Thyroid gland (tissue), 4 donors: ENCODE measurements around the gene HHIPL1. TPM values are rescaled to one million over a fixed set of nuclear protein-coding genes. Genes with fewer than 3 reads are reported as not detected.

Experiments used
- DNase-seq, 2 donors: peaks; one replicate each; pipeline ENCODE4 v3.0.0-alpha.2; 2019
- H3K27ac ChIP-seq, 3 donors: fragments of 200-600 bp; sonication (generic); 1 replicate in 2 of 3; 2 replicates in 1 of 3; pipeline ENCODE4 v1.5.1; 2016 to 2019; ENCODE audit warnings: mild to moderate bottlenecking in 1 of 3, moderate library complexity in 1 of 3
- H3K27me3 ChIP-seq: fragments of 200-600 bp; sonication (generic); one replicate; pipeline ENCODE4 v1.5.1; 2019
- H3K36me3 ChIP-seq, 2 donors: fragments of 200-600 bp; sonication (generic); one replicate each; pipeline ENCODE4 v1.5.1; 2016 to 2019
- H3K4me1 ChIP-seq, 2 donors: fragments of 200-600 bp; sonication (generic); one replicate each; pipeline ENCODE4 v1.5.1; 2017 to 2019
- H3K4me3 ChIP-seq, 3 donors: fragments of 200-600 bp; sonication (generic); replicated peaks in 1 of 3; 1 replicate in 2 of 3; 2 replicates in 1 of 3; pipeline ENCODE4 v1.5.1; 2016; ENCODE audit warnings: mild to moderate bottlenecking in 1 of 3
- H3K9me3 ChIP-seq: fragments of 200-600 bp; sonication (generic); one replicate; pipeline ENCODE4 v1.5.1; 2017
- POLR2A ChIP-seq, 2 donors: fragments of 450-650 bp; IDR thresholded peaks; one replicate each; pipeline ENCODE4 v1.6.1; 2017; ENCODE audit warnings: antibody characterized with exemption in 2 of 2, mild to moderate bottlenecking in 2 of 2, moderate library complexity in 1 of 2
- WGBS, 2 donors: methylation state at CpG; one replicate each; pipeline ENCODE4 v1.1.5; 2017; 5-methylcytosine and 5-hydroxymethylcytosine counted together
- intact Hi-C: fragments of 100-400 bp; cut with DNase I; formaldehyde crosslinking; loops from one replicate; pipeline ENCODE4 v1.15.1; 2023
- total RNA-seq, 4 donors: library from RNA; depleted of rRNA; stranded (reverse); fragments of >200 nt; gene quantifications; one replicate each; pipeline ENCODE4 v1.2.3, GENCODE V29; 2016
- TF ChIP-seq, protein P1 (sequence below), 6 experiments: fragments of 200-600 bp in 3 of 6; fragments of 450-650 bp in 3 of 6; sonication (generic) in 3 of 6; IDR thresholded peaks; one replicate each; pipeline ENCODE4 v1.5.1; 2016 to 2019; ENCODE audit warnings: antibody characterized with exemption in 6 of 6, mild to moderate bottlenecking in 2 of 6, inconsistent platforms in 1 of 6, moderate library complexity in 1 of 6

Gene HHIPL1
- total RNA-seq, 4 donors from 2014 or later: 0.98 to 2.7 (median 1.1) TPM

DNA sequence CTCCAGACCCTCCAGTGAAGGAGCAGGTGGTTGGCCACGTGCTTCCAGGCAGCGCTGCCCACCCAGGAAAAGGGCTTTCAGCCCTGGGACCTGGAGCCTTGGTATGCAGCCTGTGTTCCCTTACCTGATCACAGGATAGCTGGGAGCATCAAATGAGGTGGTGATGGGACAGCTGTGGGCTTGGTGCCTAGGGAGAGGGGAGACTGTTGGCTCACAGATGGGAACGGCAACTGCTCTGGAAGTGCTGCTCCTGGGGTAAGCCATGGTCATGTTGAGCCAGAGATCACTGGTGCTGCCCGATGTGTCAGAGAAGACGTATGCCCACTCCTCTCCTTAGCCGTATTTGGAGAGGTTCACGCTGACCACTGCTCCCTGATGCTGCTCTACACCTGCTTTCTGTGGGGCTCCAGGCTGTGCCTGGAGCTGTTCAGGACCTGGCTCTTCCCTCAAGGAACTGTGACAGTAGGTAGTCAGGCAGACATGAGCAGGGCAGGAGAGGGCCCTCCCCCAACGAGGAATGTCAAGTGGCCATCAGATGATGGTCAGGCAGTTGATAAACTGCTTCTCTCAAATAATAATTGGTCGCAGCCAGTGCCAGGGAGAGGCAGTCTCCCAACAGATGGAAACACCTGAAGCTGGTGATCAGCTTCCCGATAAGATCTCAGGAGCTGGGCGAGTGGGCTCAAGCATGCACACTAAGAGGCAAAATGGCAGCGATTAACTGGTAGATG, 36.3 kb downstream of the HHIPL1 start:
- WGBS, 2 donors: 38 to 49% methylated on average over 4 to 9 of the region's 12 CpGs
- H3K4me3 ChIP-seq: no peak overlapping the region

DNA sequence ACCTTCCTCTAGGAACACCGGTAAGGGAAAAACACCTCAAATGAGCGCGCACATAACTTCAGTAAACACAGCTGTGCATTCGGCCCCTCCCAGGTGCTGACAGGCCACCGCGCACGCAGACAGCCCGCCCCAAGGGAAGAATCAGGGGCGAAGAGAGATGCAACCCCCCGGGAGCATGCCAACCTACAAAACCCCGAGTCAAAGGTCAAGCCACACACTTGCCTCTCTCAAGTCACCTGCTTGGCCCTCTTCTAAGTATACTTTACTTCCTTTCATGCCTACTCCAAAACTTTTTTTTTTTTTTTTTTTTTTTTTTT, 36.9 kb downstream of the HHIPL1 start:
- H3K27ac ChIP-seq: no peak overlapping the region
- no peaks in the 10 kb centered on the region for H3K9me3 ChIP-seq
- intact Hi-C loops: loop anchor here (2.0 to 10.0 kb wide), 3 partner anchors 77 to 863 kb away; partner anchors contain the start of gene CCDC85C
- no peaks in the 10 kb centered on the region for H3K36me3 ChIP-seq
- H3K4me3 ChIP-seq: no peak overlapping the region
- TF ChIP-seq POLR2A (IDR thresholded peaks at IDR 0.05): no peak
- TF ChIP-seq, protein P1, sequence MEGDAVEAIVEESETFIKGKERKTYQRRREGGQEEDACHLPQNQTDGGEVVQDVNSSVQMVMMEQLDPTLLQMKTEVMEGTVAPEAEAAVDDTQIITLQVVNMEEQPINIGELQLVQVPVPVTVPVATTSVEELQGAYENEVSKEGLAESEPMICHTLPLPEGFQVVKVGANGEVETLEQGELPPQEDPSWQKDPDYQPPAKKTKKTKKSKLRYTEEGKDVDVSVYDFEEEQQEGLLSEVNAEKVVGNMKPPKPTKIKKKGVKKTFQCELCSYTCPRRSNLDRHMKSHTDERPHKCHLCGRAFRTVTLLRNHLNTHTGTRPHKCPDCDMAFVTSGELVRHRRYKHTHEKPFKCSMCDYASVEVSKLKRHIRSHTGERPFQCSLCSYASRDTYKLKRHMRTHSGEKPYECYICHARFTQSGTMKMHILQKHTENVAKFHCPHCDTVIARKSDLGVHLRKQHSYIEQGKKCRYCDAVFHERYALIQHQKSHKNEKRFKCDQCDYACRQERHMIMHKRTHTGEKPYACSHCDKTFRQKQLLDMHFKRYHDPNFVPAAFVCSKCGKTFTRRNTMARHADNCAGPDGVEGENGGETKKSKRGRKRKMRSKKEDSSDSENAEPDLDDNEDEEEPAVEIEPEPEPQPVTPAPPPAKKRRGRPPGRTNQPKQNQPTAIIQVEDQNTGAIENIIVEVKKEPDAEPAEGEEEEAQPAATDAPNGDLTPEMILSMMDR (IDR thresholded peaks at IDR 0.05): no peak
- peaks cover 11 to 18% of the 10 kb centered on the region in 2 donors for H3K4me1 ChIP-seq
- no peaks in the 10 kb centered on the region for H3K27me3 ChIP-seq
- no peak for DNase-seq
- 55 to 59% methylated on average over 11 of the region's 11 CpGs for WGBS, 2 donors

More for the DNA sequence above, 36.3 kb downstream of the HHIPL1 start:
- peak; percentile 51 to 57 for DNase-seq
- Histone ChIP-seq H3K9me3 (no peaks in the 10 kb centered on the region), H3K27me3 (no peaks in the 10 kb centered on the region), H3K36me3 (no peaks in the 10 kb centered on the region), H3K4me1 (peaks cover 11 to 18% of the 10 kb centered on the region in 2 donors), H3K27ac (no peak overlapping the region)
- intact Hi-C loops: loop anchor here (10.0 kb wide), 2 partner anchors 76 to 864 kb away; partner anchors contain the start of gene CCDC85C
- TF ChIP-seq, protein P1 (IDR thresholded peaks at IDR 0.05): no peak
- no peak for TF ChIP-seq POLR2A (IDR thresholded peaks at IDR 0.05)

DNA sequence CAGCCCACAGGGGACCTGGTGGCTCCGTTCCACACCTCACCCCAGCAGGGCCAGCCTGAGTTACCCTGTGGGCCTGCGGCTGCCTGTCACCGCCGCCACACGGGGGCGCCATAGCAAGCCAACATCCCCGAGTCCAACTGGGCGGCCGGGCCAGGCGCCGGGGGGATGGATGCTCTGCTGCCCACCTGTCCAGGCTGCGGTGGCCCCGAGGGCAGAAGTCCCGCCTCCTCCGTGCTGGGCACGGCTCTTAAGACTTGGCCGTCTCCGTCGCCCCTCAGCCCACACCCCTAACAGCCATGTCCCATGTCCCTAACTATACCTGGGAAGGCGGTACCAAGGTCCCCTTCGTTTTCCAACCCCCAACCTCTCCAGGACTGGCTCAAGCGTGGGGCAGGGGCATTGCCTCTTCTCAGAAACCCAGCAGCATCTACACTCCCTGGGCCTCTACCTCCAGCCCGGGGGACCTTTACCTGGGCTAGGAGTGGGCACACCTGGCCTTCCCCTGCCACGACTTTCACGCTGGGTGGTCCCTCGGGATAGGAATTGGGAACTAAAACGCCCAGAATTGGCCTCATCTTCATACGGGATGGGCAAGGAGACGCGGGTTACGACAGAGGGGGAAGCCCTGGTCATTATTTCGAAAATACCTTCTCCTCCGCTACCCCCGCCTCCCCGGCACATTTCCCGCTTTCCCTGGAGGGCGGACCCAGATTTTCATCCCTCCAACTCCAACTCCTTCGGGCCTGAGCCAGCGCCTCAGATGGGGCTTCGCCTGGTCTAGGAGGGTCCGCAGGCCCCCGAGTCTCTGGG, 38.1 kb downstream of the HHIPL1 start:
- peak overlapping the region in 2 of 3 donors; percentile 30 to 67 for H3K27ac ChIP-seq
- peaks cover 11 to 15% of the 10 kb centered on the region in 2 donors for H3K4me1 ChIP-seq
- intact Hi-C loops: loop anchor here (2.0 to 10.0 kb wide), 3 partner anchors 78 to 862 kb away; partner anchors contain the start of gene CCDC85C
- peak overlapping the region; percentile 54 to 81 (median 61) for H3K4me3 ChIP-seq
- H3K27me3 ChIP-seq: no peaks in the 10 kb centered on the region
- WGBS, 2 donors: 3% methylated on average over 28 to 35 of the region's 42 CpGs
- DNase-seq: peak; percentile 74 to 83
- no peaks in the 10 kb centered on the region for H3K36me3 ChIP-seq
- no peak for TF ChIP-seq POLR2A (IDR thresholded peaks at IDR 0.05)
- TF ChIP-seq, protein P1 (IDR thresholded peaks at IDR 0.05): peak; percentile 59 to 96 (median 86)
- H3K9me3 ChIP-seq: no peaks in the 10 kb centered on the region

DNA sequence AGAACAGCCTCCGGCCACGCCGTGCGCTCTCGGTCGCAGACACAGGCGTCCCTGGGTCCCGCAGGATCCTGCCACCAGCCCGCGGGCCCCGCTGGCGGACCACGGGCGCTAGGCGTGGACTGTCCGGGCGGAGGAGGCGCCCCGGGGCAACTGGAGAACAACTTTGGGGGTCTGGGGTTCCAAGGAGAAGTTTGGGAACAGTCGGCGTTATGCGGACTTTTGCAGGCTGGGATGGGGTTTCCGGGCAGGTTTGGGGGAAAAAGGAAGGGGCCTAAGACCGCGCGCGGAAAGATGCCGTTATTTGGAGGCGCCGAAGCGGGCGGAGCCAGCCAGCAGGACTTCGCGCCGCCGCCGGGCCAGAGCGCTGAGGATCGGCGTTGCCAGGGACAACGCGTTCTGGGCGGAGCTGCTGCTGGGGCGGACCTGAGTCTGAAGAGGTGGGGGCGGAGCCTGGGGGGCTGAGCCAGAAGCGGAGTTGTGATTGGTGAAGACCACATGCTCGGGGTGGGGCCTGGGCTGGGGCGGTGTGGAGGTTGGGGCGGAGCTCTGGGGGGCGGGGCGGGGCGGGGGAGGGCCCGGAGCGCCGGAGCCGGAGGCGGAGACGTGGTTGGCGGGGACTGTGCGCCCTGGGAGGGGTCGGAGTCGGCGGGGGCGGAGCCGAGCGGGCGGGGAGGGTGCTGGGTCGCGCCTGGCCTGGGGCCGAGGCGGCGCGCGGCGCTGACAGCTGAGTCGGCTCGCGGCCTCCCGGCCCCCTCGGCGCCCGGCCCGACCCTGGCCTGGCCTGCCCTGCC, 38.9 kb downstream of the HHIPL1 start, which contains the start of gene CYP46A1:
Gene CYP46A1, plus strand, starts transcription at position 680 of the 791 bp plus-strand sequence. CDS start 120 bp downstream, outside the sequence.
- intact Hi-C loops: loop anchor here (2.0 to 10.0 kb wide), 3 partner anchors 79 to 861 kb away; partner anchors contain the start of gene CCDC85C
- Histone ChIP-seq H3K27me3 (no peaks in the 10 kb centered on the region), H3K36me3 (no peaks in the 10 kb centered on the region), H3K9me3 (no peaks in the 10 kb centered on the region), H3K4me1 (peaks cover 11 to 15% of the 10 kb centered on the region in 2 donors), H3K4me3 (peak within 1 kb of the TSS; percentile 54 to 81 (median 68)), H3K27ac (peak within 1 kb of the TSS in 2 of 3 donors; percentile 30 to 67)
- DNase-seq: peak; percentile 100
- no peak for TF ChIP-seq POLR2A (IDR thresholded peaks at IDR 0.05)
- TF ChIP-seq, protein P1 (IDR thresholded peaks at IDR 0.05): no peak
- WGBS, 2 donors: 0 to 1% methylated on average over 30 of the region's 83 CpGs
